Measurements from ENCODE around the gene KIF25.

KIF25 gene

DNA sequence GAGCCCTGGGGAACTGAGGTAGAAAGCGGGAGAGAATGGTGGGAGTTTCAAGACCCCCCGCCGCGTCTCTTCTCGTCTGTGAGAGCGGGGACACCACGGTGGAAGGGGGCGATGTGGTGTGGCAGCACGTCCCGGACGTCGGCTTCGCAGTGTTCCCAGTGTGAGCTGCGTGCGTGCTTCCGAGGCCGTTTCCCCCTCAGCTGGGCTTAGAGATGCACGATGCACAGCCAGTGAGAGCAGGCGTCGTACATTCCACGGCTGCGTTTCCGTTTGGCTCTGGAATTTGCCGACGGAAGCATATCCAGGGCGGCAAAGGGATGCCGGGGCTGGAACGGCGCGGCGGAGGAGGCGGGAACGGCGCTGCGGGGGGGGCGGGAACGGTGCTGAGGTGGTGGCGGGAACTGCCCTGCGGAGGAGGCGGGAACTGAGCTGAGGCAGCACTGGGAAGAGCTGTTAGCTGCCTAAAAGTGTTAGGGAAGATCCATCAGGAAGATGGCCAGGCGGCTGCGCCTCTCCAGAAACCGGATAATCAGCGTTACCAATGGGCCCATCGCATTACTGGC lies 37.7 kb downstream of the KIF25 start:
- in situ Hi-C loops (cut with HindIII; ENCODE audit: low sequenced_read_pairs) = no loop called here

DNA sequence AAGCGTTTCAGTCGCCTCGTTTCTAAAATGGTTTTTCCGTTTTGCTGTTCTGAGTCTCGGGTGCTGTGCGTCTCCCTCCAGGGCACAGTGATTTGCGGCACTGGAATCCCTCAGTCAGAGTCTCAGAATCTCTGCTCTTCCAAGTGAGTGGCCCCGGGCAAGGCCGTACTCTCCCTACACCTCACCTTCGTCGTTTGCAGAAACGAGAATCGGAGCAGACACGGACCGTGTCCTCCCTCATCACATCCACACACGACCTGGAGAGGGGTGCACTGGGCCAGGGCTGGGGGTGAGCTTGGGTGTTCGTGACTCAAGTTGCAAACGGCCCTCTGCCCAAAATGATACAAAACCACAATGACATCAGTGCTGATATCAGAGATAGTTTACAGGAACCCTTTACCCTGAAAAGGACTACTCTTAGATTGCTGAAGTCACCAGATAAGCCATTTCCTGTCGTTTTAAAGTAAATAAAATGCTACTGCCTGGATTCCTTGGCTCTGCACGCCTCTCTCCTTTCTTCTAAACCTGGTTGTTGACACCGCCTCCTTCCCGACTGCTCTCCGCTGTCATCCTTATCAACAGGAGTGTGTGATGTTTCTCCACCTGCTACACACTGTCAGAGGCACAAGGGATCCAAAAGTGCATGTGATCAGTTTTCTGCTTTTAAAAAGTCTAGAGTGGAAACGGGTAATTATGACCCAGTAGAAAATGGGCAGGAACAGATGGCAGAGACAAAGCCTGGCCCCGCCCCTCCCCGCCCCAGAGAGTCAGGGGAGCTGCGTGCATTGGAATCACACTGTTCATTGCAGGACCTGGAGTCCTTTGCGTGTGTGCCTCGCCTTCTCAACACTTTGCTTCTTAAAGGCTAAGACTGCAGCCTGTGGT lies 38.4 kb downstream of the KIF25 start:
- in situ Hi-C loops (cut with HindIII; ENCODE audit: low sequenced_read_pairs) = no loop called here

DNA sequence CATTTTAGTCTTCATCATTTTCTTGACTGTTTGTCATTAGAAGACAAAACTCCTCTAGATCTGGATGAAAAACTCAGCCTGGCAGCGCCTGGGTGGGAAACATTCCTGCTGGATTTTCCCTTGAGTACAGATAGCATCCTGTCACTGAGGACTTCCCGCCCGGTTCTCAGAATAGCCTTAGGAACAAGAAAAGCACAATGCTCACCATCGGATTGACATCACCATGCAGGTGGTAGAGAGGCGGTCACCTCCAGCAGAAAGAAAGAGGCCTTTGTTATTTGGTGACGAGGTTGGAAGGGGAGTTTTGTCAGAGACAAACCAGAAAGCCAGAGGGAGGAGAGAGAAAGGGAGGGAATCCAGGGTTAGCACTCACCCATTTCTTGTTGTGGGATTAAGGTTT lies 39.8 kb downstream of the KIF25 start:
- in situ Hi-C loops (cut with HindIII; ENCODE audit: low sequenced_read_pairs) = no loop called here

DNA sequence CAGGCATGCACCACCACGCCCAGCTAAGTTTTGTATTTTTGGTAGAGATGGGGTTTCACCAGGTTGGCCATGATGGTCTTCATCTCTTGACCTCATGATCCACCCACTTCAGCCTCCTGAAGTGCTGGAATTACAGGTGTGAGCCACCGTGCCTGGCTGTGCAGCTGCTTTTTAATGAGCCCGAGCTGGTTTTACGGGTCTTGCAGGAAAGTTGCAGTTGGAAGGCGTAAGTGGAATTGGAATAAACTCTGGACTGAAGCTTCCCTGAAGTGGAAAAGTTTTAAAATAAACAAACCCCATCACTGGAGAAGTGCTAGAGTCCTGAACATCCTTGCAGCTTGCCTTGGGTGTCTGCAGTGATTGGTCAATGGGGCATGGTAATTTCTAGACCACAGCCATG lies 40.4 kb downstream of the KIF25 start:
- in situ Hi-C loops (cut with HindIII; ENCODE audit: low sequenced_read_pairs) = no loop called here

DNA sequence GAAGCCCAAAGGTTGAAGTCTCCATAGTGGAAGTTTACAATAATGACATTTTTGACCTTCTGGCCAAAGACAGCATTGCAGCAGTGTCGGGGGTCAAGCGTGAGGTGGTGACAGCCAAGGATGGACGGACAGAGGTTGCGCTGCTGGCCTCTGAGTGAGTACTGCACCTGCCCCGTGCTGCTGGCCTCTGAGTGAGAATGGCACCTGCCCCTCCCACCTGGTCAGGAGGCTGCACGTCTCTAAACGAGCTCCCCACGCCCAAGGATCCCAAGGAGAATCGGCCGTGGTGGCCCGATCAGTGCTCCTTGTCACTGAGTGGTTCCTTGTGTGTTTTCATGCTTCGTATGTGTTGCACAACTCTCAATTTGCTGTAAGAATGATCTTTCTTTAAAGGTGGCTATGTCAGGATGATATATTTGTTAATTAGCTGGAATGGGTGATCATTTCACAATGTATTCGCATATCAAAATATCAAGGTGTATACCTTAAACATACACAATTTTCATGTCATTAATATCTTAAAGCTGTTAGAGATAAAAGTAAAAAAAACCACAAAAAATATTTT lies 41.2 kb downstream of the KIF25 start:
- in situ Hi-C loops (cut with HindIII; ENCODE audit: low sequenced_read_pairs) = no loop called here

DNA sequence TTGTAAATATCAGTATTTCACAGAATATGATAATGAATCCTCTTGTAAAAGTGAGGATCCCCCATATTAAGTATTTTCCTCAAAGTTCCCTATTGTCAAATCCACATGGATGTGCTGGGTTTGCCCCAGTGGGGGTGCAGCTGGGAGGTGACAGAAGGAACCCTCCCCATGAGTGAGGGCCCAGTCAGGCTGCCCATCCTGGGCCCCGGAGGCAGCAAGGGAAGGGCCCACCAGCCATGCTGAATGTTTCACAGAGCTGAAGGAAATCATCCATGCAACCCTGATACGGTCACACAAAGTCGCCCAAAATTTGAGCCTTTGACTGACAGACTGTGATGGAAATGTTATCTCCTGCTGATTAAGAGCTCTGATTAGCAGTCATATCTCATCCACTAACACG lies 41.8 kb downstream of the KIF25 start:
- in situ Hi-C loops (cut with HindIII; ENCODE audit: low sequenced_read_pairs) = no loop called here

DNA sequence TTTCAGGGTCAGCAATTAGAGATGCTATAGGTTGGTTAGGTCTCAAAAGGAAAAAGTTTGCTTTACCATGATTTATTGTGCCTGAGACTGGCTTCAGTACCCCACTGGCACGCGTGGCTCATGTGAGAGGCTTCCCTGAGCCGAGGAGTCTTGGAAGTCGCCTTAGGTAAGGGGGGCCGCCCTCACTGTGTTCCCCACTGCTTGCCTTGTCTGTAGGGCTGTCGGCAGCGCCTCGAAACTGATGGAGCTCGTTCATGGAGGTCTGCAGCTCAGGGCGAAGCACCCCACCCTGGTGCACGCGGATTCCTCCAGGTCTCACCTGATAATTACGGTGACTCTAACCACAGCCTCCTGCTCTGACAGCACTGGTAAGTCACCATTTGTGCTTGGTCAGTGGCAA lies 42.4 kb downstream of the KIF25 start:
- in situ Hi-C loops (cut with HindIII; ENCODE audit: low sequenced_read_pairs) = no loop called here

DNA sequence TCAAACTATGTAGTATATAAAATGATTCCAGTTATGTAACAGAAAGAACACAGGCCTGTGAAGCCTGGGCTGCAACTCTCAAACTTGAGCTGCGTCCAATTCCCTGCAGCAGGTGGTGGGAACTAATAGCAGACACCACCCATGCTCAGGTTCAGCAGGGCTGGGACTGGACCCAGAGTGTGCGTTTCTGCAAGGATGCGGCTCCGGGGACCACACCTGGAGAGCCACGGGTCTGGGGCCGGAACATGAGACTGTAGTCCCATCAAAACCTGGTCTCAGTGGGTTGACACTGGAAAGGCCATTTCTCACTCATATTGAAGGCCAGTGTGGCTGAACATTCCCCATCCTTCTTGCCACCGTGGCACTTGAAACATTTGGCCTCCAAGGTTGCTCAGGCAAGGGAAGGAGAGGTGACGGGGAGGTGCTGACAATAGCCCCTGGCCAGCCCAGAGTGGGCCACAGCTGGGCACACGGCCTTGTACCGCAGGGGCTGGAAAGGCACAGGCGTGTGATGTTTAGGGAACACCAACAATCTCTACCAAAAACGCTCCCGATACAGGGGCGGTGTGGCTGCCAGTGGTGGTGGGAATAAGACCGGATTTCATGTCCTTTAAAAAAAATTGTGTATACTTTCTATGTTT lies 43.5 kb downstream of the KIF25 start:
- in situ Hi-C loops (cut with HindIII; ENCODE audit: low sequenced_read_pairs) = no loop called here

DNA sequence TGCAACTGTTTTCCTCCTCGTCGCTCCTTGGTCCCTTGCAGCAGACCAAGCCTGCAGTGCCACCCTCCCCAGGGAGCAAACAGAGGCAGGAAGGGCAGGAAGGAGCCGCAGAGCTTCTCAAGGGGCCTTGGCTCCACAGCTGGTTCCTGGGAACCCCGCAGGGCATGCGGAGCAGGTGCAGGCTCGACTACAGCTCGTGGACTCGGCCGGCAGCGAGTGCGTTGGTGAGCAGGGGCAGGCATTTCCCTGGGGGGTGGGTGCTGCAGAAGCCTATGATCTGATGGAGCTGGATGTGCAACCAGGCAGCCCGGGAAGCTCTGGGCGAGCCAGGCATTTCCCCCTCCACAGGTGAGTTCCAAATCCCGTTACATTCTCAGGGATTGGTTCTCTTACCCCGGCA lies 44.5 kb downstream of the KIF25 start:
- in situ Hi-C loops (cut with HindIII; ENCODE audit: low sequenced_read_pairs) = no loop called here

DNA sequence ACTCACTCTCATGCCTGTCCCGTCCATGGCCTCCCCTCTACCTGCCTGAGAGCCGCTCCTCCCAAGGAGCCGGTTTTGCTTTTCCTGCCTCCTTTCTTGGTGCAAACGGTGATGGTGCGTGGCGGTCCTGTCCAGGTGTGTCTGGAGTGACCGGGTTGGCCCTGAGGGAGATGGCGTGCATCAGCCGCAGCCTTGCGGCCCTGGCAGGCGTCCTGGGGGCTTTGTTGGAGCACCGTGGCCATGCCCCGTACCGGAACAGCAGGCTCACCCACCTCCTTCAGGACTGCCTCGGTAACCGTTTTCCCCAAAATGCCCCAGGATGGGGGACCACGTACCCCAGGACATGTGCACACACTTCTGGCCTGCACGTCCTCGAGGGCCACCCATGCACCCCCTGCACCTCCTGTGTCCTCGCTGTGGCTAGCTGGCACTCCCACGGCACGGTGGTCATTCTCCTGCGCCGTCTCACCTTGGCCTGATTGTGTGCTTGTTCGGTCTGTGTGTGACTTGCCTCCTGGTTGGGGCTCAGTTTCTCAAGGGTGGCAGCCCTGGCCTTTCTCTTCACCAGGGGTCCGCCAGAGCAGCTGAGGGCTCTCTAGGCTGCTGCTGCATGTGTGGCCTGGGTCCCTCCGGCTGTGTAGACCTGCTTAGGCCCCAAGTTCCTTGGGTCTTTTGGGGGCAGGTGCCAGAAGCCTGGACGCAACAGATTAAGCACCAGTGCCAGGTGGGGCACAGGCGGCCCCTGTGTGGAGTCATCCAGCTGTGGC lies 45.1 kb downstream of the KIF25 start:
- in situ Hi-C loops (cut with HindIII; ENCODE audit: low sequenced_read_pairs) = no loop called here

DNA sequence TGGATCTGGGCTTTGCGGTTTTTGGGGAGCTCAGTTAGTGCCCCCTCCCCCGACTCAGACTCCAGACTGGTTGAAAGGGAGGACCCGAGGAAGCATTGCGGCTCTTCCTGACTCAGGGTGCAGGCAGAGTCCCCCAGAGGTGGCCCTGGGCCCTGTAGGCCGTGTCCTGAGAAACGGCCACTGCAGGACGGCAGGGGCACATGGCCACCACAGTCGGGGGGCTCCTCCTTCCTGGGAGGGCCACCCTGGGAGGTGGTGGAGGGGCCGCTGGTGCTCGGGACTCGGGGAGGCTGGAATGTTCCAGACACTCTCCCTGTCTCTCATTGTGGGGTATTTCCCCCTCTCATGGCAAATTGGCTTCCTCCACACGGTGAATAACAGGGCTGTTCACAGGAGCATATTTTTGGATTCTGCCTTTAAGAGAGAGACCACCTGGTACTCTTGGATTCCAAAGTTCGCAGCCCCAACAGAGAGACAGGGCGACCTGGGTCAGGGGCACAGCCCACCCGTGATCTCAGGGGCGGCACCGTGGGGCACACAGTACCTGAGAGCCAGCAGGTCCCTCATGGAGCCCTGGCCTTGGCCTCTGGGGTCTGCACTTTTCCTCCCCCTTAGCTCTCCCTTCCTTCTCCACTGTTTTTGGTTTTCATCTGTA lies 45.8 kb downstream of the KIF25 start:
- in situ Hi-C loops (cut with HindIII; ENCODE audit: low sequenced_read_pairs) = no loop called here

DNA sequence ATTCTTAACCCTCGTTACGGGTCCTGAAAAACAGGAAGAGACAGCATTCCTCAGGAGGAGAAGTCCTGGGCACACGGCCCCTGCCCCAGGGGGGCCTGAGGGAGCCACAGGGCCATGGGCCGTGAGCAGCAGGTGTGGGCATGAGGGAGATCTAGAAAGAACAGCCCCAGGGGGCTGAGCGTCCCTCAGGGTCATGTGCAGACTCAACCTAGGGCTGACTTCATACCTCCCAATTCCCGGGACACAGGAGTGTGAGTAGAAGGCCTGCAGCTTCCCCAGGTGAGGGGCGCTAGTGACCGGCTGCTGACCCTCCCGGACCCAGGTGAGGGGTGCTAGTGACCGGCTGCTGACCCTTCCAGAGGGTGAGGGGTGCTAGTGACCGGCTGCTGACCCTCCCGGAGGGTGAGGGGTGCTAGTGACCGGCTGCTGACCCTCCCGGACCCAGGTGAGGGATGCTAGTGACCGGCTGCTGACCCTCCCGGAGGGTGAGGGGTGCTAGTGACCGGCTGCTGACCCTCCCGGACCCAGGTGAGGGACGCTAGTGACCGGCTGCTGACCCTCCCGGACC lies 46.5 kb downstream of the KIF25 start:
- in situ Hi-C loops (cut with HindIII; ENCODE audit: low sequenced_read_pairs) = no loop called here

DNA sequence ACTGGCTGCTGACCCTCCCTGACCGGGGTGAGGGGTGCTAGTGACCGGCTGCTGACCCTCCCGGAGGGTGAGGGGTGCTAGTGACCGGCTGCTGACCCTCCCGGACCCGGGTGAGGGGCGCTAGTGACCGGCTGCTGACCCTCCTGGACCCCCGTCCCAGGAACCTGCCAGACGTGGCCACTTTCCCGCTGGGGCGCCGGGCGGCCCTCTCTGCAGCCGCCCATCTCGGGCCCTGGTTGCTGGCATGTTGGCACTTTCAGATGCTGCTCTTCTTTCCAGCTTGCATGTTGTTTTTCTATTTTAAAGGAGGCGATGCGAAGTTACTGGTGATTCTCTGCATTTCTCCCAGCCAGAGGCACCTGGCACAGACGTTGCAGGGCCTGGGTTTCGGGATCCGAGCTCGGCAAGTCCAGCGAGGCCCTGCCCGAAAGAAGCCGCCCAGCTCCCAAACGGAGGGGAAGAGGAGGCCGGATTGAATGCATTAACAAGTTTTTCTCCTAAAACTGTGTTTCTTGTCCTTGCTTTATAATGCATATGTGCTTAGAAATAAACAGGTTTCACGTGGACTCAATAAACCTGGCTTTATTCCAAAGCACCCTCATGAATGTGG lies 47.2 kb downstream of the KIF25 start:
- in situ Hi-C loops (cut with HindIII; ENCODE audit: low sequenced_read_pairs) = no loop called here

DNA sequence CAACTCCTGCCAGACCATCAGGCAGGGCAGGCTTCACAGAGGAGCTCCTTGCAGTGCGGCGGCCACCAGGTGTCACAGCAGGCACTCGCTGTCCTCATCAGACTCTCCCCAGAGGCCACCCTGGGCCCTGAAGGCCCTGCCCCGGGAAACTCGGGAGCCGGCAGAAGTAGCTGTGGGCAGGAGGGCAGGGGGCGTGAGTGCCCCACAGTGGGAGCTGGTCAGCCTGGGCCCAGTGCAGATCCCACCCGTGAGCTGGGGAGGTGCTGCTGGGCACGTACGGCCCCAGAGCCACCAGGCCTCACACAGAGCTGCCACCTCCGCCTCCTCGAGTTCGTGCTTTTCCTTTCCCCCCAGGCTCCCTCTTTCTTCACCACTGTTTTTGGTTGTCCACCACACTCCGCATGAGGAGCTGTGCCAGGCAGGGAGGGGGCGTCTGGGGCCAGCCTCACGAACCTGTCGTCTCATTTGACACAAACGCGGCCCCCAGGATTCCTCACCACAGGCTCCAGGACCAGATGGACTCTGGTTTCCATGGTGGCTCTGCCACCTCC lies 47.7 kb downstream of the KIF25 start:
- in situ Hi-C loops (cut with HindIII; ENCODE audit: low sequenced_read_pairs) = no loop called here

DNA sequence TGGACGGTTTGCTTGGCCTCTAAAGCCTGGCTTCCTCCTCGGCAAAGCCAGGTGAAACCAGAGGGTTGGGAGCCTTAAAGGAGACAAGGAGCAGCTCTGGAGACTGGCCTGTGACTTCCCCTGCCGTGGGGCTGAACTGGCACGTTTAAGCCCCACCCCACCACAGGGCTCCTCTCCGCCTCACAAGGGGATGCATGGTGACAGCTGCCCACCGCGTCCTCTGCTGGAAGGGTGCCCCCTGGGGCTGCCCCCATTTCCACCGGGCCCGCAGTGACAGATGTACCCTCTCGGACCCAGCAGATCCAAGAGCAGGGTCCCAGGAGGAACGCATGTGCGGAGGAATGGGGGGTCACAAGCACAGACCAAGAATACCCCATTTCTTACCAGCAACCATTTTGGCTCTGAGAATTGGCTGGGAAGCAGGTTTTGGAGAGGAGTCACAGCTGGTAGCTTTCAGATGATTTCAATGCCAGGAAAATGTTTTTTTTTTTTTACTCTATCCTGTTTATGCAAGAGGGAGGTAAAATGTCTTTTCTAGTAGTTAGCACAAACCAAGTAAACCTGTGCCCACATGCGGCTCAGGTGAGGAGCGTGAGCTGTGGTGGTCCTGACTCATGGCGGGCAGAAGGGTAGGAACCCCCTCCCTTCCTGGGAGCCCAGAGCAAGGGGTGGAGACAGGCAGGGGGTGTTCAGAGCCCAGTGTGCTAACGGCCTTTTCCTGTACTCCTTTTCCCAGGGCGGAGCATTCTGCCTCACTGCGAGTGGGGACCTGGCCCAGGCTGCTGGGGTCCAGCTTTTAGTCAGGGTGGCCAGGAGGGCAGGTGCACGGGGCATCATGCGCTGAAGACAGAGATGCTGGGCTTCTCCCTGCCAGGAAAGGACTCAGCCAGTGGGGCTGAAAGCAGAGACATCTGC lies 48.5 kb downstream of the KIF25 start:
- in situ Hi-C loops (cut with HindIII; ENCODE audit: low sequenced_read_pairs) = no loop called here

DNA sequence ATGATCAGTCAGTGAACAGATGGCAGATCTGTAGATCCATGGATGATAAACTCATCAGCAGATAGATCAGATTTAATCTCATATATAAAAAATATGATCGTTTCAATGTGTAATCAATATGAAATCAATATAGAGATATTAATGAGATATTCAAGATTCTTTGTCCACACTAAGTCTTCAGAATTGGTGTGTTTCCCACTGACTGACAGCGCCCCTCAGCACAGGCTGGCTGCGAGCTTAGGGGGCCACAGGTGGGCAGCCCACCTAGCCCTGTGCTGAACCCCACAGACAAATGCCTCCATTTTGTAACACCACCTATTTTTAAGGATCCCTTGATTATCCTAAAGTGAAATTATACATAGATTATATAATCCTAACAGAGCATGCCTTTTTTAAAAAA lies 49.2 kb downstream of the KIF25 start:
- in situ Hi-C loops (cut with HindIII; ENCODE audit: low sequenced_read_pairs) = no loop called here

DNA sequence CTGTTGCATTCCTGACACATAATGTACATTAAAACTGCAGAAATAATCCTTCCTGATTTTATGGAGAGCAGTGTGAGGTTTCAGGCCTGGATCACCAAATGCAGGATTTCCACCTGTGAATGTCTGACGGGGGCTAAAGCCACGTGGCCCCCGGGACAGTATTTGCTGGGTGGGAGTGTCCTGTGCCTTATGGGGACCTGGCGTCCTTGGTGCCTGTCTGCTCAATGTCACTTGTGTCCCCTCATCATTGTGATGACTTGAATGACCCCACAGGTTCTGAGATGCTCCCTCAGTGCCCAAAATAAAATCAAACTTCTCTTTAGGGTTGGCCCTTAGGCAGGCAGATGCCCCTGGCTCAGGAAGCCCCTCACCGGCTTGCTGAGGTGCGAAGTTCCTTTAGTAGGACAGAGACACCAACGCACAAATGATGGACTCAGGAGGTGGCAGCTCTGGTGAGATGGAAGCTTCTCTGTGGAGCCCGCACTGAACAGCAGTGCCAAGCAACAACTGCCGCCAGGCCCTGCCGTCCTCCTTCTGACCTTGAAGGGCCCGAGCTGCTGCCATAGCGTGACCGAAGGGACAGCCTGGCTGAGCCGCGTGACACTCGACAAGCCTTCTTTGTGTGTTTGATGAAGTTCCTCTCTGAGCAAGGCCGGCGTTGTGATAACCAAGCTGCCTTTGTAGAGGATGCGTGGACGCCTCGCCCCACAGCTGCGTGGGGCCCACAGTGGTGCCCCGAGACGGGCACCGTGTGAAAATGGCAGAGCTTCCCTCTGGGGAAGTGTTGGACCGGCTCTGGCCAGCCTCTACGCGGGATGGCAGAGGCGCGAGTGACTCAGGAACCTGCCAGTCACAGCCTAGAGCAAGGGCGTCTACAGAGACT lies 50.6 kb downstream of the KIF25 start:
- in situ Hi-C loops (cut with HindIII; ENCODE audit: low sequenced_read_pairs) = no loop called here

DNA sequence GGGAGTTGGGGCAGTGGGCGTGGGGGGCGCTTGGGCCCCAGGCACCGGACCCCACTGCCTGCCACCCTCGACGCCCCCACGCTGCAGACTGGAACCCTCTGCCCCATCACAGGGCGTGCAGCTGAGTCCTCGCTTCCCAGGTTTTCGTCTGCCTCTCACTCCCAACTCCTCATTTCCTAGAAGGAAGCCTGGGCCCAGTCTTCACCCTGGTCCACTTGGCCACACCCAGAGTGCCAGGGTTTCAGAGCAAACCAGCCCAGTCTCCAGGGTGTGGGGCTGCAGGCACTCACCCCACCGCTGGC lies 51.2 kb downstream of the KIF25 start:
- in situ Hi-C loops (cut with HindIII; ENCODE audit: low sequenced_read_pairs) = no loop called here

All from DLD1 (cell line).